Kidney epithelial cell (primary cell): ENCODE data around the gene GSE1. TPM values are rescaled to one million over a fixed set of nuclear protein-coding genes. Genes with fewer than 3 reads are reported as not detected.

Source experiments
- DNase-seq: peaks from one replicate; pipeline ENCODE4 v3.0.0-alpha.2; 2010; ENCODE audit warnings: low read depth
- H3K27me3 ChIP-seq: 2 replicates; pipeline ENCODE4 v1.6.0; 2011; ENCODE audit warnings: low read length; ENCODE audit not compliant: control insufficient read depth, insufficient read depth
- H3K36me3 ChIP-seq: 2 replicates; pipeline ENCODE4 v1.5.1; 2011; ENCODE audit warnings: low read length; ENCODE audit not compliant: control insufficient read depth, insufficient read depth
- H3K4me3 ChIP-seq: 2 replicates; pipeline ENCODE4 v1.5.1; 2011; ENCODE audit warnings: low read depth, mild to moderate bottlenecking, control low read depth, low read length
- CTCF ChIP-seq: IDR thresholded peaks from 2 replicates; pipeline ENCODE4 v1.5.1; 2011; ENCODE audit warnings: mild to moderate bottlenecking, moderate library complexity, low read length, control low read depth, inconsistent platforms; ENCODE audit not compliant: insufficient read depth, poor library complexity, severe bottlenecking
- total RNA-seq: library from RNA; depleted of rRNA; stranded (reverse); fragments of >200 nt; gene quantifications from 2 replicates; pipeline ENCODE4 v1.2.3, GENCODE V29; 2015

GSE1 gene
- total RNA-seq, 1 donor from 2014 or later = 25.7 TPM

GRCh38 chr16:85656351-85657266, 43.5 kb downstream of the GSE1 start:
- Histone ChIP-seq H3K4me3 (no peak overlapping the region), H3K27me3 (no peaks in the 10 kb centered on the region), H3K36me3 (peaks cover 5% of the 10 kb centered on the region)
- TF ChIP-seq CTCF = no peak
- no peak for DNase-seq

GRCh38 chr16:85657267-85657650, 44.1 kb downstream of the GSE1 start:
- no peak for TF ChIP-seq CTCF
- peaks cover 5% of the 10 kb centered on the region for H3K36me3 ChIP-seq
- no peaks in the 10 kb centered on the region for H3K27me3 ChIP-seq
- no peak for DNase-seq
- H3K4me3 ChIP-seq = no peak overlapping the region

- Histone ChIP-seq H3K4me3 (no peak overlapping the region), H3K27me3 (no peaks in the 10 kb centered on the region), H3K36me3 (peaks cover 6% of the 10 kb centered on the region)
- DNase-seq = no peak
- TF ChIP-seq CTCF = no peak
Measured at GRCh38 chr16:85657996-85658395, 44.9 kb downstream of the GSE1 start.

GRCh38 chr16:85658504-85659326, 45.6 kb downstream of the GSE1 start:
- no peak for TF ChIP-seq CTCF
- DNase-seq = no peak
- H3K27me3 ChIP-seq = no peaks in the 10 kb centered on the region
- H3K36me3 ChIP-seq = peaks cover 6% of the 10 kb centered on the region
- H3K4me3 ChIP-seq = no peak overlapping the region

GRCh38 chr16:85659336-85659735, 46.2 kb downstream of the GSE1 start:
- no peaks in the 10 kb centered on the region for H3K27me3 ChIP-seq
- peaks cover 8% of the 10 kb centered on the region for H3K36me3 ChIP-seq
- no peak overlapping the region for H3K4me3 ChIP-seq
- no peak for TF ChIP-seq CTCF
- DNase-seq = no peak
